NCI-H146 (cell line): ENCODE data around the gene NR5A2.

ENCODE experiments used
- DNase-seq: peaks from one replicate; lab custom pipeline; 2025; lab: John Stamatoyannopoulos, UW

NR5A2 gene

GRCh38 chr1:200206340-200206739 lies 178.8 kb downstream of the NR5A2 start:
- DNase-seq: no peak

GRCh38 chr1:200206761-200207160 lies 179.3 kb downstream of the NR5A2 start:
- no peak for DNase-seq

DNA sequence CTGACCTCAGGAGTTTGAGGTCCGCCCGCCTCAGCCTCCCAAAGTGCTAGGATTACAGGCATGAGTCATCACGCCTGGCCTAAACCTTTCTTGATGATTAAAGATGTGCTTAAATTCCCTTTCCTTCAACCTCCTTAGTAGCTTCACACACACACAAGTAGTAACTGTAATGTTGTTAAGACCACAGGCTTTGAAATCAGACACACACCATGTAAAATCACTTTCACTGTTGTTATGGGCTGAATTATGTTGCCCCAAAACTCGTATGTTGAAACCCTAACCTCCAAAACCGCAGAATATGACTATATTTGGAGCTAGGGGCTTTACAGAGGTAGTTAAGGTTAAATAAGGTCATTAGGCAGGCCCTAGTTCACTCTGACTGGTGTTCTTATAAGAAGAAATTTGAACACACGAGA lies 180.2 kb downstream of the NR5A2 start:
- no peak for DNase-seq

- no peak for DNase-seq
These were observed 183.6 kb downstream of the NR5A2 start for GRCh38 chr1:200211157-200211556.

- DNase-seq: no peak
These were observed 185.9 kb downstream of the NR5A2 start for GRCh38 chr1:200213392-200213791.

- DNase-seq: no peak
These were observed 186.4 kb downstream of the NR5A2 start for GRCh38 chr1:200213921-200214320.

DNA sequence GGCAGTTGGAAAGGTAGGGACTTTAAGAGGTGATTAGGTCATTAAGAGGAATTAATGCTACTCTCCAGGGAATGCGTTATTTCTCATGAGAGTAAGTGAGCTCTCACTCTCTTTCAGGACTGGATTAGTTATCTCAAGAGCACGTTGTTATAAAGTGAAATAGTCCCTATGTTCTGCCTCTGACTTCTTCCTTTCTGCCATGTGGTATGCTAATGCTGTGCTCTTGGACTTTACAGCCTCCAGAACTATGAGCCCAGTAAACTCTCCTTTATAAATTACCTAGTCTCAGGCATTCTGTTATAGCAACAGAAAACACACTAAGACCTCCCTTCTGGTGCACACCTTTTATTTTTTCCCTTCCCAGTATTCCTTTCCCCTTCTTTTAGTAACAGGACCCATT lies 187.8 kb downstream of the NR5A2 start:
- no peak for DNase-seq

- no peak for DNase-seq
These were observed 190.2 kb downstream of the NR5A2 start for GRCh38 chr1:200217703-200218102.

GRCh38 chr1:200221614-200222282 lies 194.2 kb downstream of the NR5A2 start:
- no peak for DNase-seq

- DNase-seq: no peak
These were observed 195.7 kb downstream of the NR5A2 start for GRCh38 chr1:200223207-200223606.

- DNase-seq: no peak
These were observed 196.1 kb downstream of the NR5A2 start for GRCh38 chr1:200223613-200224012.

- no peak for DNase-seq
These were observed 196.8 kb downstream of the NR5A2 start for GRCh38 chr1:200224315-200224714.

DNA sequence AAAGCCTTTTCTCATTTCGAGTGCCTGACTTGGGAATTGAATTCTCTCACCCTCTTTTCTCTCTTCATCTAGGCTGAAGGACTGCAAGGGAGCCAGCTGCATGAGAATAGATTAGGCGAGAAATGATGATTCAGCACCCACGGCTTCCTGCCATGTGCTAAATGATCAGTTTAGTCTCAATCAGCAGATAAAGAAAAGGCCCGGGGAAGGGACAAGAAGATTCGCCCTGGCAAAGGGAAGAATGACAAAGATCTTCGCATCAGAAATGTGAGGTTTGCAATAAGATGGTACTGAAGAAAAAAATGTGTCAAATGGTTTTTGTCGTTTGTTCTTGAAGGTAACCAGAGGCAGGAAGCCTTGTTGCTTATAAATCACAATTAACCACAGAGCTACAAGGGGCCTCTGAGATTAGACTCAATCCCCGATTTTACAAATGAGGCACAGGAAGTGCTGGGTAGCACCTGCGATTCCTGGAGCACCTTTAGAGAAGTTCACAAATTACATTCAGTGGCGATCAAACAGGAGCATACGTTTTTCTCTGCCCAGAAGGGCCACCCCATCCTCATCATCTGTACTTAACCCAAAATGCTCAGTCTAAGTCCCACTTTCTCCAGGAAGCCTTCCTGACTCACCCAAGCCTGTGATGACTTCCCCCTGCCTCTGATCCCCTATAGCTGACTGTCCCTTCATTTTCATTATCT lies 198.9 kb downstream of the NR5A2 start:
- DNase-seq: no peak

DNA sequence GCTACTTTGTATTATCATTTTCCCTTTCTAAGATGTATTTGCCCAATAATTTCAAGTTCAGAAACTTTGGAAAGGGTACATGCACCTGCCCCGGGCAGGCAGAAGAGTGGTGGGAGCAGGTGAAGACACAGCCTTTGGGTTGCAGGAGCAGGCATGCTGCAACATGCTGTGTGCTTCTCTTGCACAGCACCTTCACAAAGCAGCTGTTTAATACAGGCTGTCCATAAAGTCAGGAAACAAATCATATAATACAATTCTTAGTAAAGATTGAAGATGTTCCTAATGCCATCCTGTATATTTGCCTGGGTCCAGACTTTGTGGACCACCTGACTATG lies 199.4 kb downstream of the NR5A2 start:
- DNase-seq: no peak
